RWPE1 (cell line): ENCODE results near the gene MYH6.

ENCODE experiments used
- CTCF ChIA-PET: fragments of 350-600 bp; sonication (Branson Sonifier 250); formaldehyde crosslinking; extraction: SDS; loops from one replicate; lab custom pipeline; 2021; lab: Yijun Ruan, JAX
- POLR2A ChIA-PET: fragments of 400-600 bp; formaldehyde crosslinking; extraction: SDS; loops from one replicate; lab custom pipeline; 2020; ENCODE audit warnings: antibody characterized with exemption; ENCODE audit not compliant: low non-redundant PET; lab: Yijun Ruan, JAX
- DNase-seq: peaks from one replicate; pipeline ENCODE4 v3.0.0; 2012; ENCODE audit warnings: low spot score
- H3K27ac ChIP-seq: fragments of 450-650 bp; 2 replicates; pipeline ENCODE4 v1.5.1; 2017
- TF ChIP-seq, protein P1 (sequence below): fragments of 450-650 bp; conservative IDR thresholded peaks from 2 replicates; pipeline ENCODE4 v1.5.1; 2017; ENCODE audit warnings: low read depth, mild to moderate bottlenecking

Gene MYH6

DNA sequence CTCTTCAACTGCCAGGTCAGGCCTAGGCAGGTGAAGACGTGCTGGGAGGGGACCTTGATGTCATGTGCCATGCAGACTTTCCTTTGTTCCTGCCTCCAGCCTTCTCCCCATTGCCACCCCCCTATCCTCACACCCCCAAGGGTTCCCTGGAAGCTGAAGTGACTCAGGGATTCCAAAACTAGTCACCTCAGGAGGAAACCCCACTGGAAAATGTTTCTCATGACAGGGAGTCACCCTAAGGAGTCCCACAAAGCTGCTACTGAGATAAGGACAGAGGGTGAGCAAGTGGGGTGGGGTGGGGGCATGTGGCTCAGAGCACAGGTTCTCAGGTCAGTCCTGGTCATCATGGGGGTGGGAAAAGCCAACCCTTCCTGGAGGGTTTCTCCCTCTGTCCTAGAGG lies 37.9 kb downstream of the MYH6 start:
- no peak for DNase-seq
- ChIA-PET CTCF (interaction anchor here (0.8 to 1.9 kb wide), 3 partner anchors 8 to 18 kb away, joined by 3 to 10 read pairs (median 4); no protein-coding TSS in a partner anchor), POLR2A (interaction anchor here (1.0 kb wide), 1 partner anchor 13 kb away, joined by 3 read pairs; no protein-coding TSS in a partner anchor)
- no peak overlapping the region for H3K27ac ChIP-seq
- TF ChIP-seq, protein P1, sequence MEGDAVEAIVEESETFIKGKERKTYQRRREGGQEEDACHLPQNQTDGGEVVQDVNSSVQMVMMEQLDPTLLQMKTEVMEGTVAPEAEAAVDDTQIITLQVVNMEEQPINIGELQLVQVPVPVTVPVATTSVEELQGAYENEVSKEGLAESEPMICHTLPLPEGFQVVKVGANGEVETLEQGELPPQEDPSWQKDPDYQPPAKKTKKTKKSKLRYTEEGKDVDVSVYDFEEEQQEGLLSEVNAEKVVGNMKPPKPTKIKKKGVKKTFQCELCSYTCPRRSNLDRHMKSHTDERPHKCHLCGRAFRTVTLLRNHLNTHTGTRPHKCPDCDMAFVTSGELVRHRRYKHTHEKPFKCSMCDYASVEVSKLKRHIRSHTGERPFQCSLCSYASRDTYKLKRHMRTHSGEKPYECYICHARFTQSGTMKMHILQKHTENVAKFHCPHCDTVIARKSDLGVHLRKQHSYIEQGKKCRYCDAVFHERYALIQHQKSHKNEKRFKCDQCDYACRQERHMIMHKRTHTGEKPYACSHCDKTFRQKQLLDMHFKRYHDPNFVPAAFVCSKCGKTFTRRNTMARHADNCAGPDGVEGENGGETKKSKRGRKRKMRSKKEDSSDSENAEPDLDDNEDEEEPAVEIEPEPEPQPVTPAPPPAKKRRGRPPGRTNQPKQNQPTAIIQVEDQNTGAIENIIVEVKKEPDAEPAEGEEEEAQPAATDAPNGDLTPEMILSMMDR: no peak

DNA sequence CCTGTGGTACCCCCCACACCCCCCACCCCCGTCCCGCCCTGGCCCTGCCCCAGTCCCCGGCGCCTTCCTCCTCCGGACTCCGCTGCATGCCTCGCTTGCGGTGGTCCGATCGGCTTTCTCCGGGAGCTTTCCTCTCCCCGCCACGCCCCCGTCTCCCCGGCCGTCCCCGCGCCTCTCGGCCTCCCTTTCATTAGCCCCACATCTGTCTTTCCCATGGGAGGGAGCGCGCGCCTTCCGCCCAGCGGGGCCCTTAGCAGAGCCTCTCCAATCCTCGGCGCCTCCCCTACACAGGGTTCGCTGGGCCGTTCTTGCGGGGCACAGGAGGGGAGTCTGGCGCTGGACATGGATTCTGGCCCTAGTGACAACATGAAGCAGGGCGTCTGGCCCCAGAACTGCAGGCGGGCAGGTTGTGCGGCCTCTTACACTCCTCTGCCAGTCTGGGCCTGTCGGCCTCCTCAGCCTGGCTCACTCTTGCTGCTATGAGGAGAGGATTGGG lies 41.6 kb downstream of the MYH6 start:
- TF ChIP-seq, protein P1: no peak
- ChIA-PET CTCF (interaction anchor here (0.6 to 1.9 kb wide), 4 partner anchors 13 to 27 kb away, joined by 3 to 13 read pairs (median 6); partner anchors contain the start of gene SLC22A17), POLR2A (interaction anchor here (0.7 to 1.2 kb wide), 2 partner anchors 9 to 110 kb away, joined by 3 read pairs; no protein-coding TSS in a partner anchor)
- H3K27ac ChIP-seq: peak overlapping the region; percentile 97
- DNase-seq: peak; percentile 80

DNA sequence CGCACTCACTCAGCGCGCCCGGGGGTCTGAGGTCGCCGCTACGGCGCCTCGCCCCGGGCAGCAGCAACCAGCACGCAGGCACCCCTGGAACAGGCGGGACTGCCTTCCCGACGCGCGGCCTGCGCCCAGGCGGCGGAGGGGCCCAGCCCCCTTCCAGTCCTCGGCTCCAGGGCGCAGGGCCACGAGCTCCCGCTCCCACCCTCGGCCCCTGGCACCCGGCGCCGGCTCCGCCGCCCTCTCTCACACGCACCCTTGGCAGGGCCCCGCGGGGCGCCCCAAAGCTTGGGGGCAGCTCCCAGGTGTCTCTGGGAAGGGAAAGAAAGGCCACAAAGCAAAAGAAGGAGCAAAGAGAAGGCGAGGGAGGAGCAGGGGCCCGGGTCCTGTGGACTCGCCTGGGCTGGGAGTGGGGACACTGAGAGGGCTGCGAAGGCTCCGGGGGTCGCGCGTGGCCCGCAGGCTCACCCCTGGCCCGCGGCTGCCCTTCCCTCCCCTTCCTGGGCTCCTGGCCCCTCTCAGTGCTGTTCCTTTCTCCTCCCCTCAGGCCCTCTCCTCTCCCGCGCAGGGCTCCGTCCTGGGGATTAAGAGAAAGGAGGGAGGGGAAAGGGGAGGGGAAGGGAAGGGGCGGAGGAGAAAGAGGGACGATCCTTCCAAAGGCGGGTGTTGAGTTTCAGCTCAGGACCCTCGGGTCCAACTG lies 42.2 kb downstream of the MYH6 start:
- ChIA-PET CTCF (interaction anchor here (0.6 to 1.2 kb wide), 4 partner anchors 13 to 65 kb away, joined by 3 to 7 read pairs (median 4); partner anchors contain the start of gene SLC22A17), POLR2A (interaction anchor here (0.7 kb wide), 1 partner anchor 111 kb away, joined by 3 read pairs; no protein-coding TSS in a partner anchor)
- TF ChIP-seq, protein P1: no peak
- peak; percentile 72 for DNase-seq
- peak overlapping the region; percentile 97 for H3K27ac ChIP-seq

DNA sequence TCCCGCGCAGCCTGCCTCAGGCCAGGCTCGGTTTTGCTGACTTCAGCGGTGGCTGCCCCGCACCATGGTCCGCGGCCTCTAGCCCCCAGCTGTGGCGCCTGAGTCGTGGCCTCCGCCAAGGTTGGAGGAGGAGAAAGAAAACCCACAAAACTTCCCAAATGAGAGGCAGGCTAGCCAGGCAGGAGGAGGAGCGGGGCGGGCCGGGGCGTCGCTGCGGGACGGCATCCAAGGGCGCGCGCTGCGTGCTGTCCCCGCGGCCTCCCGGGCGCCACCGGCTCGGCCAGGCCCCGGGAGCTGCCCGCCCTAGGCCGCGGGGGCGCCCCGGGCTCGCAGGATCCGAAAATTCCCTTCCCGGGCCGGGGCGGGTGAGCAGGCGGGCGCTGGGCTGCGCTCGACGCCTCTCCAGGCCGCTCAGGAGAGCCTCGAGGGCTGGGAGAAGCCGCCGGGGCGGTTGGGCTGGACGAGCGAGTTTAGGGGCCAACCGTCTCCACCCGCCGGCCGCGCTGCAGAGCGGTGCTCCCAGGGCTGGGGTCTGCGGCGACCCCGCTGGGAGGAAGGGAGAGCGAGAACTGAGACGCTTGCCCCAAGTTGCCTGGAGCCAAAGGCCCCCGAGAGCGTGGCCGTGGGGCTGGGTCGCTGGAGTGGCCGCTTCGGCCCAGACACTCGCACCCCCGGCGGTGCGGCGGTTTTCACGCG lies 42.9 kb downstream of the MYH6 start, which contains the start of gene EFS:
Gene EFS (minus strand): TSS at position 137 of the 696 bp plus-strand sequence. CDS start 147 bp downstream, outside the sequence.
- POLR2A ChIA-PET: no interaction called here
- H3K27ac ChIP-seq: peak within 1 kb of the TSS; percentile 97
- peak; percentile 37 for DNase-seq
- TF ChIP-seq, protein P1: no peak
- CTCF ChIA-PET: interaction anchor here (0.6 to 1.2 kb wide), 3 partner anchors 15 to 64 kb away, joined by 3 to 7 read pairs (median 5); no protein-coding TSS in a partner anchor

DNA sequence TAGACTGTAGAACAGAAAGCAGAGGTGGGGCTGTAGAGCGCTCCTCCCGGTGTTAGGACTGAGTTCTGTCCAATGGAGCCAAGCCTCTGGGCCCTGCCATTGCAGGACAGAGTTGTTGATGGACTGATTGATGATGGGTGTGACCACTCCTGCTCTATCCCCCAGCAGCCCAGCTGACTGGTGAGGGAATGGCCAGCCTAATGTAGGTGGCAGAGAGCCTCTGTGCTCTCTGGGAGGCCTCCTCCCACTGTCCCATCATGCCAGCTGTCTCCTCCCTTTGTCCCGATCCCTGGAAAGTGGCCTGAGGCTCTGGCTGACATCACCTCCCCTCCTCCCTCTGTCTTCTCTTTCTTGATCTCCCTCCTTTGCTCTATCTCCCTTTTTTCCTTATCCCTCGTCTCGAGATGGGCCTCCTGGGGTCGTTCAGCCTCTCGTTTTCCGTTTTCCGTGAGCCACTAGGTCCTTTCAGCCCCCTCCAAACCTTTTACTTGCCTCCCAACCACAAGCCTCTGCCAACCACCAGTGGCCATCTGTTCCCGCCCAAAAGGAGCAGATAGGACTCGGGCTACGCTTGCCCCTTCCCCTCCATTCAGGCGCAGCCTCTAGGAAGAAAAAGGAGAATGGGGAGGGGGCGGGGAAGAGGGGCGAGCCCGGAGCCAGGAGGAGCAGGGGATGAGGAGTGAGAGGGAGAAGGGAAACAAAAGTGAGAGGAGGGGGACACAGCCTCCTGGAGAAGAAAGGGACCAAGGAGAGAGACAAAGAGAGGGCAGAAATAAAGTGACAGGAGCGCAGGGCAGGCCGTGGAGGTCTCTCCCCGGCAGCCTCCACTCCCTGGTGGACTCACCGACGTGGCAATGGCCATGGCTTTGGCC lies 43.7 kb downstream of the MYH6 start:
- peak overlapping the region; percentile 97 for H3K27ac ChIP-seq
- TF ChIP-seq, protein P1: no peak
- ChIA-PET CTCF (interaction anchor here (0.5 to 0.6 kb wide), 2 partner anchors 26 to 877 kb away, joined by 3 to 5 read pairs; no protein-coding TSS in a partner anchor), POLR2A (interaction anchor here (0.7 kb wide), 1 partner anchor 17 kb away, joined by 6 read pairs; no protein-coding TSS in a partner anchor)
- DNase-seq: no peak
